OCI-LY3 (cell line): Measurements from ENCODE around the gene EIPR1.

Source experiments
- H2AFZ ChIP-seq: fragments of 200-600, 300-600 bp; shearing (Covaris generic); 2 replicates; pipeline ENCODE4 v1.6.0; 2014; ENCODE audit warnings: antibody characterized with exemption, low read depth, low read length
- H3K27ac ChIP-seq: fragments of 200-600, 300-600 bp; sonication (generic); 2 replicates; pipeline ENCODE4 v1.5.1; 2014; ENCODE audit warnings: mild to moderate bottlenecking, low read length, moderate library complexity, mixed read lengths
- H3K27me3 ChIP-seq: fragments of 200-600, 300-600 bp; sonication (generic); 2 replicates; pipeline ENCODE4 v1.6.1; 2014; ENCODE audit warnings: low read depth, low read length, mixed read lengths
- H3K36me3 ChIP-seq: fragments of 200-600, 300-600 bp; sonication (generic); replicated peaks from 2 replicates; pipeline ENCODE3; 2014; ENCODE audit warnings: low read depth, low read length, mixed read lengths
- H3K4me1 ChIP-seq: fragments of 300-600, 200-600 bp; sonication (generic); 2 replicates; pipeline ENCODE4 v1.6.1; 2014; ENCODE audit warnings: low read length, mixed read lengths
- H3K4me2 ChIP-seq: fragments of 200-600, 300-600 bp; sonication (generic); 2 replicates; pipeline ENCODE4 v1.6.1; 2014; ENCODE audit warnings: low read length, mixed read lengths
- H3K4me3 ChIP-seq: fragments of 300-600, 200-600 bp; sonication (generic); 2 replicates; pipeline ENCODE4 v1.5.1; 2014; ENCODE audit warnings: antibody characterized with exemption, mild to moderate bottlenecking, low read length, moderate library complexity
- H3K79me2 ChIP-seq: fragments of 300-600, 200-600 bp; shearing (Covaris generic); 2 replicates; pipeline ENCODE4 v1.6.1; 2014; ENCODE audit warnings: mild to moderate bottlenecking, low read length, mixed read lengths
- H3K9ac ChIP-seq: fragments of 300-600, 200-600 bp; shearing (Covaris generic); 2 replicates; pipeline ENCODE4 v1.6.0; 2014; ENCODE audit warnings: mild to moderate bottlenecking, low read length, moderate library complexity
- H3K9me3 ChIP-seq: fragments of 200-600, 300-600 bp; shearing (Covaris generic); 2 replicates; pipeline ENCODE4 v1.6.1; 2014; ENCODE audit warnings: low read length, mixed read lengths; ENCODE audit not compliant: insufficient read depth
- H4K20me1 ChIP-seq: fragments of 200-600, 300-600 bp; sonication (generic); 2 replicates; pipeline ENCODE4 v1.6.1; 2016; ENCODE audit warnings: low read length, mixed read lengths; ENCODE audit not compliant: insufficient read depth
- EZH2phosphoT487 ChIP-seq: fragments of 200-600 bp; shearing (Covaris generic); IDR thresholded peaks from 2 replicates; pipeline ENCODE4 v1.6.1; 2018; ENCODE audit warnings: antibody characterized with exemption, mixed run types, low read depth
- TF ChIP-seq, protein P1 (sequence below): fragments of 200-600, 300-600 bp; sonication (generic); IDR thresholded peaks from 2 replicates; pipeline ENCODE4 v1.5.1; 2014; ENCODE audit warnings: antibody characterized with exemption, low read length, low read depth

The EIPR1 gene

DNA sequence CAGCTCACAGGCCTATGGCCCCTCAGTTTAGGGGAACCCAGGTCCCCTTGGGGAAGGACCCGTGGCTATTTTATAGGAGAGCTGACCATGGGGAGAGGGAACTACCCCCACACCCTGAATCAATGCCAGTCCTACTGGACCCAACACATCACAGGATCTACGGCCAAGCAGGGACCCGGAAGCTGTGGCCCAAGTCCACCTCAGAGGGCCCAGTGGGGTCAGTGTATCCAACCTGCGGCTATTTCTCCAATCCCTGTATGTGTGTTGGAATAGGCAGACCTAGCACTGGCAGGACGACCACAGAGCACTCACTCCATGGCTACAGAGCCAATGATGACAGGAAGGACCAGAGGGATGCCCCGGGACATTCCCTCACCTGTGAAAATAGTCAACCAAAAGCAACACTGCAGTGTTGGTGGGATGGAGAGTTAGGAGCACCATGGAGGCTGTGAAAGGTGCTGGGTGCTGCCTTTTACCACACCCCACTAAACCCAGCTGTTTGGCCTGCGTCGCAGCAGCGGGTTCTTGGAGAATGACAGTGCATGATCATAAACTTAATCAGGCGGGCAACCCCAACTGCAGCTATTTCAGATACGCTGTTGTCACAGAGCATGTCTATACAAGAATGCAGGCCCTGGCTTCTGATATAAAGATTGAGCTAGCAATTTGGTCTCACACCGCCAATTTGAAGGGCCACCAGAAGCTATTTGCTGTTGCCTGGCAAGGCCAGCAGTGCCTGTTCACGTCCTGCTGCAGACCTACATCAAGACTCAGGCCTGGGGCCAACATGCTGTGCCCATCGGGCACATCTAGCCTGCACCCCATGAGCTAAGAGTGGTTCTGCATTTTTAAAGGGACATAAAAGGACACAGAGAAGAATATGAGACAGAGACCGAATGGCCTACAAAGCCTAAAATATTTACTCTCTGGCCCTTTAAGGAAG lies 110.4 kb downstream of the EIPR1 start:
- Histone ChIP-seq H4K20me1 (0 out of 2 replicates have a peak, but pooled peaks cover 6% of the 10 kb centered on the region), H3K4me1 (no peaks in the 10 kb centered on the region), H3K4me3 (no peak overlapping the region), H3K4me2 (no peak overlapping the region), H3K36me3 (peaks cover 6% of the 10 kb centered on the region), H3K27ac (no peak overlapping the region), H3K9ac (no peak overlapping the region), H3K79me2 (no peaks in the 10 kb centered on the region), H3K27me3 (no peaks in the 10 kb centered on the region), H2AFZ (no peak overlapping the region), H3K9me3 (no peaks in the 10 kb centered on the region)
- TF ChIP-seq EZH2phosphoT487, result no peak
- TF ChIP-seq, protein P1, sequence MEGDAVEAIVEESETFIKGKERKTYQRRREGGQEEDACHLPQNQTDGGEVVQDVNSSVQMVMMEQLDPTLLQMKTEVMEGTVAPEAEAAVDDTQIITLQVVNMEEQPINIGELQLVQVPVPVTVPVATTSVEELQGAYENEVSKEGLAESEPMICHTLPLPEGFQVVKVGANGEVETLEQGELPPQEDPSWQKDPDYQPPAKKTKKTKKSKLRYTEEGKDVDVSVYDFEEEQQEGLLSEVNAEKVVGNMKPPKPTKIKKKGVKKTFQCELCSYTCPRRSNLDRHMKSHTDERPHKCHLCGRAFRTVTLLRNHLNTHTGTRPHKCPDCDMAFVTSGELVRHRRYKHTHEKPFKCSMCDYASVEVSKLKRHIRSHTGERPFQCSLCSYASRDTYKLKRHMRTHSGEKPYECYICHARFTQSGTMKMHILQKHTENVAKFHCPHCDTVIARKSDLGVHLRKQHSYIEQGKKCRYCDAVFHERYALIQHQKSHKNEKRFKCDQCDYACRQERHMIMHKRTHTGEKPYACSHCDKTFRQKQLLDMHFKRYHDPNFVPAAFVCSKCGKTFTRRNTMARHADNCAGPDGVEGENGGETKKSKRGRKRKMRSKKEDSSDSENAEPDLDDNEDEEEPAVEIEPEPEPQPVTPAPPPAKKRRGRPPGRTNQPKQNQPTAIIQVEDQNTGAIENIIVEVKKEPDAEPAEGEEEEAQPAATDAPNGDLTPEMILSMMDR, result no peak

DNA sequence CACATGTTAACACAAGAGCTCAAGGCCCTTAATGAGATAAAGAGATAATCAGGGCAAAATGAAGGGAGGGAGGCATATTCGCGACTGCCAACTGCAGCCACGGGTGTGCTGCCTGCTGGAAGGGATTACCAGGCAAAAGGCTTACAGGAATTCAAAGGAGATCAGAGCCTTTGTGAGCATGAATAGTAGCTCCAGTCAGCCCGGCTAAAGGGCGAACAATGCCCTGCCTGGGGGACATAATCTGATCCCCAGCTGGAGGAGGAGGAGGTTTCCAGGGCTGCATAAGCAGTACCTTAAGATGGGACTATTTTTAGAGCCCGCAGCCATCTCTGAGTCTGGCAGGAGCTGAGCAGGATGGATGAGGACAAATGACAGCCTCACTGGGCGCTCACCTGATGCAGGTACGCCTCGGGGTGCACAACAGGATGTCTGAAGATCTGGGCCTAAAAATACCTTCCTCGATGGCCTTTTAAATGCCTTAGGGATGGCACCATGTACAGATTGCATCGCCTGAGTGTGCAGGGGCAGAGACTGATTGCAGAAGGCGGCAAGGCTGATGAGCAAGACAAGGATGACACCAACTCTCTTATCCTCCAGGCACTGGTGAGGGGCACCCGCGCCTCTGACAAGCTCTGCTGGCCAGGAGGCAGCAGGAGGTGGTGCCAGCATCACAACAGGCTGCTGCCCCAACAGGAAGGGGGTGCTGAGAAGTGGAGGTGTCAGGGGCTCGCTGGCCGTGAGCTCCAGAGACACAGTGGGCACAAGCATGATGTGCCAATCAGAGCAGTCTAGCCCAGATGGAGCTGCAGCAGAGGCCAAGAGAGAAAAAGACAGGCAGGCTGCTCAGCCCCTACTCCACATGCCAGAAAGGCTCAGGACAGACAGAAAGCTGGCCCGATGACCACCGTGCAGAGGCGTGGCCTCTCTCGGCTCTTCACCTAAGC lies 111.4 kb downstream of the EIPR1 start:
- Histone ChIP-seq H3K27me3 (no peaks in the 10 kb centered on the region), H3K36me3 (peaks cover 6% of the 10 kb centered on the region), H3K79me2 (no peaks in the 10 kb centered on the region), H3K4me1 (no peaks in the 10 kb centered on the region), H3K4me3 (no peak overlapping the region), H3K4me2 (no peak overlapping the region), H3K9me3 (no peaks in the 10 kb centered on the region), H3K9ac (no peak overlapping the region), H2AFZ (no peak overlapping the region), H3K27ac (no peak overlapping the region), H4K20me1 (0 out of 2 replicates have a peak, but pooled peaks cover 6% of the 10 kb centered on the region)
- TF ChIP-seq, protein P1, result no peak
- no peak for TF ChIP-seq EZH2phosphoT487

DNA sequence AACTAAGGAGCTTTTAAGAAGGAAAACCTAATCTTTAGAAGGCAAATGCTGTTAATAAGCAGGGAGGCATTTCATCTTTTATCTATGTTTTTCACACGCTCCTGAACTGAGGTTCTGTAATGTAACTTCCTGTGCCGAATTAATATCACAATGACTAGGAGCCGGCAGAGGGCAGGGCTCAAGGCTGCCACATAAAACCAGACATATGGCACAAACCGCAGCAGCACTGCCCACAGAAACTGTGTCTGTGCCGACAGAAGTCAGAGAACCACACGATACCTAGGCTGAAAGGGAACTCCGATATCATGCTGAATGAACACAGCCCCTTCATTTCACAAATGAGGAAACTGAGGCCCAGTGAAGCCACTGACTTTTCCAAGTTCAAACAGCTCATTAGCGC lies 112.1 kb downstream of the EIPR1 start:
- Histone ChIP-seq H3K4me2 (no peak overlapping the region), H2AFZ (no peak overlapping the region), H3K27me3 (no peaks in the 10 kb centered on the region), H3K4me1 (no peaks in the 10 kb centered on the region), H3K36me3 (peaks cover 6% of the 10 kb centered on the region), H4K20me1 (0 out of 2 replicates have a peak, but pooled peaks cover 6% of the 10 kb centered on the region), H3K9me3 (no peaks in the 10 kb centered on the region), H3K4me3 (no peak overlapping the region), H3K27ac (no peak overlapping the region), H3K9ac (no peak overlapping the region), H3K79me2 (no peaks in the 10 kb centered on the region)
- TF ChIP-seq, protein P1, result no peak
- TF ChIP-seq EZH2phosphoT487, result no peak
